HG03196 (cell line): ENCODE data around the gene DBNDD1.
"Not testable (repeated sequence)": the region's sequence is repeated elsewhere in the genome, so short reads cannot be mapped to it uniquely, and the experiment has no call there.

Experiments
- ATAC-seq: cut with Tn5 transposase; IDR thresholded peaks from one replicate; pipeline ENCODE4 v1.9.1; 2021; ENCODE audit not compliant: unreplicated experiment

The DBNDD1 gene

GRCh38 chr16:89994389-89994720 lies 24.9 kb downstream of the DBNDD1 start:
- no peak for ATAC-seq

- ATAC-seq: no peak
Measured at GRCh38 chr16:89993971-89994370, 25.3 kb downstream of the DBNDD1 start.

GRCh38 chr16:89993377-89993776 lies 25.9 kb downstream of the DBNDD1 start:
- ATAC-seq: no peak

- no peak for ATAC-seq
Measured at GRCh38 chr16:89990799-89991198, 28.5 kb downstream of the DBNDD1 start.

- no peak for ATAC-seq
Measured at GRCh38 chr16:89988951-89989350, 30.3 kb downstream of the DBNDD1 start.

- ATAC-seq: no peak
Measured at GRCh38 chr16:89987169-89987568, 32.1 kb downstream of the DBNDD1 start.

GRCh38 chr16:89986600-89986999 lies 32.7 kb downstream of the DBNDD1 start:
- ATAC-seq: no peak

- no peak for ATAC-seq
Measured at GRCh38 chr16:89985219-89985618, 34.0 kb downstream of the DBNDD1 start.

GRCh38 chr16:89984216-89984615 lies 35.0 kb downstream of the DBNDD1 start:
- ATAC-seq: no peak

- no peak for ATAC-seq
Measured at GRCh38 chr16:89983536-89983935, 35.7 kb downstream of the DBNDD1 start.

- no peak for ATAC-seq
Measured at GRCh38 chr16:89982318-89982717, 36.9 kb downstream of the DBNDD1 start.

GRCh38 chr16:89981414-89981813 lies 37.8 kb downstream of the DBNDD1 start:
- ATAC-seq: no peak

- ATAC-seq: no peak
Measured at GRCh38 chr16:89974870-89975269, 44.4 kb downstream of the DBNDD1 start.

GRCh38 chr16:89973654-89974335 lies 45.5 kb downstream of the DBNDD1 start:
- ATAC-seq: no peak

- no peak for ATAC-seq
Measured at GRCh38 chr16:89973235-89973634, 46.0 kb downstream of the DBNDD1 start.

GRCh38 chr16:89972244-89973234 lies 46.7 kb downstream of the DBNDD1 start:
- ATAC-seq: peak; percentile 77

- ATAC-seq: no peak
Measured at GRCh38 chr16:89971495-89972243, 47.6 kb downstream of the DBNDD1 start.

GRCh38 chr16:89969741-89970410 lies 49.4 kb downstream of the DBNDD1 start:
- ATAC-seq: no peak

GRCh38 chr16:89968074-89968473 lies 51.2 kb downstream of the DBNDD1 start:
- not testable (repeated sequence) for ATAC-seq

- ATAC-seq: not testable (repeated sequence)
Measured at GRCh38 chr16:89967436-89967835, 51.8 kb downstream of the DBNDD1 start.

- no peak for ATAC-seq
Measured at GRCh38 chr16:89966756-89967155, 52.5 kb downstream of the DBNDD1 start.
